H7 (cell line): ENCODE measurements around the gene MORN3. TPM values are rescaled to one million over a fixed set of nuclear protein-coding genes. Genes with fewer than 3 reads are reported as not detected.

Experiments used
- DNase-seq: peaks from one replicate; pipeline ENCODE4 v3.0.0; 2012
- H3K27me3 ChIP-seq: 2 replicates; pipeline ENCODE4 v1.6.0; 2011; ENCODE audit warnings: mild to moderate bottlenecking, low read length; ENCODE audit not compliant: control insufficient read depth, insufficient read depth
- H3K36me3 ChIP-seq: replicated peaks from 2 replicates; pipeline ENCODE4 v1.5.1; 2011; ENCODE audit warnings: low read length; ENCODE audit not compliant: control insufficient read depth, insufficient read depth
- H3K4me3 ChIP-seq: 2 replicates; pipeline ENCODE4 v1.5.1; 2011; ENCODE audit warnings: low read depth, mild to moderate bottlenecking, control low read depth, low read length, moderate library complexity; ENCODE audit not compliant: insufficient read depth
- total RNA-seq: library from RNA; depleted of rRNA; stranded (reverse); fragments of >200 nt; shearing (Covaris generic); gene quantifications from 2 replicates; pipeline ENCODE4 v1.2.3, GENCODE V29; 2014; rRNA removed

The MORN3 gene
- total RNA-seq, 1 experiment from 2014 or later: 0.31 TPM

- H3K36me3 ChIP-seq: no peaks in the 10 kb centered on the region
- no peak for DNase-seq
- no peaks in the 10 kb centered on the region for H3K27me3 ChIP-seq
- no peak overlapping the region for H3K4me3 ChIP-seq
Observed at GRCh38 chr12:121614872-121615467, 54.5 kb downstream of the MORN3 start.

GRCh38 chr12:121613462-121613861, 56.0 kb downstream of the MORN3 start:
- no peak for DNase-seq
- H3K36me3 ChIP-seq: no peaks in the 10 kb centered on the region

GRCh38 chr12:121611306-121611705, 58.1 kb downstream of the MORN3 start:
- peak; percentile 93 for DNase-seq
- Histone ChIP-seq H3K27me3 (no peaks in the 10 kb centered on the region), H3K36me3 (no peaks in the 10 kb centered on the region), H3K4me3 (no peak overlapping the region)

More at GRCh38 chr12:121613462-121613861, 56.0 kb downstream of the MORN3 start:
- no peak overlapping the region for H3K4me3 ChIP-seq
- H3K27me3 ChIP-seq: no peaks in the 10 kb centered on the region

- H3K27me3 ChIP-seq: no peaks in the 10 kb centered on the region
- no peak overlapping the region for H3K4me3 ChIP-seq
- DNase-seq: peak; percentile 31
- H3K36me3 ChIP-seq: no peaks in the 10 kb centered on the region
Observed at GRCh38 chr12:121610239-121611149, 59.0 kb downstream of the MORN3 start.

- no peaks in the 10 kb centered on the region for H3K27me3 ChIP-seq
- DNase-seq: no peak
Observed at GRCh38 chr12:121608301-121608700, 61.2 kb downstream of the MORN3 start.

GRCh38 chr12:121603581-121603980, 65.9 kb downstream of the MORN3 start:
- H3K4me3 ChIP-seq: no peak overlapping the region
- H3K36me3 ChIP-seq: no peaks in the 10 kb centered on the region; the same call in 1 of the 2 replicates
- H3K27me3 ChIP-seq: no peaks in the 10 kb centered on the region
- DNase-seq: no peak

More at GRCh38 chr12:121608301-121608700, 61.2 kb downstream of the MORN3 start:
- H3K36me3 ChIP-seq: no peaks in the 10 kb centered on the region
- no peak overlapping the region for H3K4me3 ChIP-seq

GRCh38 chr12:121602766-121603165, 66.7 kb downstream of the MORN3 start:
- DNase-seq: no peak
- Histone ChIP-seq H3K4me3 (no peak overlapping the region), H3K27me3 (no peaks in the 10 kb centered on the region), H3K36me3 (no peaks in the 10 kb centered on the region; the same call in 1 of the 2 replicates)

GRCh38 chr12:121600702-121601336, 68.6 kb downstream of the MORN3 start:
- no peaks in the 10 kb centered on the region for H3K27me3 ChIP-seq
- DNase-seq: no peak
- no peaks in the 10 kb centered on the region; the same call in 1 of the 2 replicates for H3K36me3 ChIP-seq
- no peak overlapping the region for H3K4me3 ChIP-seq

Other genes starting within 250 kb of the MORN3 start
- 94.3 and 109 TPM in 2 replicates for gene KDM2B, start 88.6 kb downstream of the MORN3 start, total RNA-seq
- gene ORAI1, start 43.1 kb downstream of the MORN3 start, total RNA-seq: 24.7 and 29.1 TPM in 2 replicates
- gene TMEM120B, start 43.1 kb upstream of the MORN3 start, total RNA-seq: 23.8 and 33.6 TPM in 2 replicates
- 23.8 and 25.5 TPM in 2 replicates for gene RHOF, start 124.0 kb upstream of the MORN3 start, total RNA-seq
- gene SETD1B, start 134.4 kb upstream of the MORN3 start, total RNA-seq: 3.5 and 4.6 TPM in 2 replicates
- 0.80 and 1.1 TPM in 2 replicates for gene HPD, start 189.2 kb upstream of the MORN3 start, total RNA-seq
- 39.2 and 61.2 TPM in 2 replicates for gene PSMD9, start 219.1 kb upstream of the MORN3 start, total RNA-seq
- gene CFAP251, start 248.9 kb upstream of the MORN3 start, total RNA-seq: 0.15 and 0.24 TPM in 2 replicates